Esophagus squamous epithelium (tissue), 5 donors: ENCODE data around the gene KRTAP9-3. TPM values are rescaled to one million over a fixed set of nuclear protein-coding genes. Genes with fewer than 3 reads are reported as not detected.
"Not testable (repeated sequence)": the region's sequence is repeated elsewhere in the genome, so short reads cannot be mapped to it uniquely, and the experiment has no call there.

Experiments used
- DNase-seq: peaks from one replicate; lab custom pipeline; 2025; lab: John Stamatoyannopoulos, UW
- H3K27ac ChIP-seq, 4 donors: fragments of 200-600 bp; sonication (generic); one replicate each; pipeline ENCODE4 v1.5.1; 2016 to 2019; ENCODE audit warnings: mild to moderate bottlenecking in 1 of 4
- H3K27me3 ChIP-seq, 4 donors: fragments of 200-600 bp; sonication (generic); 1 replicate in 3 of 4; 2 replicates in 1 of 4; pipeline versions ENCODE4 v1.5.1 to v1.6.0; 2017 to 2021; ENCODE audit warnings: antibody characterized with exemption in 1 of 4
- H3K36me3 ChIP-seq, 3 donors: fragments of 200-600 bp; sonication (generic); one replicate each; pipeline ENCODE4 v1.5.1; 2016 to 2019
- H3K4me1 ChIP-seq, 3 donors: fragments of 200-600 bp; sonication (generic); one replicate each; pipeline ENCODE4 v1.5.1; 2017 to 2019
- H3K4me3 ChIP-seq, 4 donors: fragments of 200-600 bp; sonication (generic); 1 replicate in 3 of 4; 2 replicates in 1 of 4; pipeline ENCODE4 v1.5.1; 2016 to 2019; ENCODE audit warnings: mild to moderate bottlenecking in 2 of 4, moderate library complexity in 1 of 4
- H3K9me3 ChIP-seq, 3 donors: fragments of 200-600 bp; sonication (generic); one replicate each; pipeline ENCODE4 v1.5.1; 2016 to 2019
- POLR2A ChIP-seq, 4 donors: fragments of 450-650 bp; IDR thresholded peaks; one replicate each; pipeline ENCODE4 v1.6.1; 2017; ENCODE audit warnings: antibody characterized with exemption in 4 of 4, mild to moderate bottlenecking in 4 of 4, moderate library complexity in 3 of 4
- WGBS, 2 donors: methylation state at CpG; one replicate each; pipeline ENCODE4 v1.1.5; 2018; 5-methylcytosine and 5-hydroxymethylcytosine counted together
- intact Hi-C: fragments of 100-400 bp; cut with DNase I; formaldehyde crosslinking; loops from one replicate; pipeline ENCODE4 v1.15.0; 2022
- total RNA-seq, 4 donors: library from RNA; depleted of rRNA; stranded (reverse); fragments of >200 nt; gene quantifications; one replicate each; pipeline ENCODE4 v1.1.0, GENCODE V29; 2016
- TF ChIP-seq, protein P1 (sequence below), 6 experiments: fragments of 450-650 bp in 4 of 6; fragments of 200-600 bp in 2 of 6; sonication (generic) in 2 of 6; IDR thresholded peaks; one replicate each; pipeline ENCODE4 v1.5.1; 2016 to 2019; ENCODE audit warnings: antibody characterized with exemption in 6 of 6, mild to moderate bottlenecking in 4 of 6, moderate library complexity in 4 of 6
- donor health status: DM: yes; HTN: yes; CAD: no.

KRTAP9-3 gene
- total RNA-seq, 4 donors from 2014 or later: not detected

DNA sequence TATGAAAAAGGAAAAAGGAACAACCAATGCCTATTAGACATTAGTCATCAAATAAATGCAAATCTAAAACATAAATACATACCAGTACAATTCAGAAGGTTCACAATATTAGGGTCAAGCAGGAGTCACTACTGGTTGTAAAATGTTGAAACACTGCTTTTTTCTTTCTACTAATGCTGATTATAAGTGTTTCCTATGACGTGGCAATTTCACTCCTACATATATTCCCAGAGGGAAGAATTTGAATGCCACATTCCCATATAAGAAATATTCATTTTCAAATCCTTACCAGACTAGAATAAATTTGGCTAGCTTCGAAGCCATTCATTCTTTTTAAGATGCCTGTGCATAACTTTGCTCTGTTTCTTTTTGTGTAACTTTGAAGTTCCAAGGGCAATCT, 8.4 kb upstream of the KRTAP9-3 start:
- TF ChIP-seq, protein P1, sequence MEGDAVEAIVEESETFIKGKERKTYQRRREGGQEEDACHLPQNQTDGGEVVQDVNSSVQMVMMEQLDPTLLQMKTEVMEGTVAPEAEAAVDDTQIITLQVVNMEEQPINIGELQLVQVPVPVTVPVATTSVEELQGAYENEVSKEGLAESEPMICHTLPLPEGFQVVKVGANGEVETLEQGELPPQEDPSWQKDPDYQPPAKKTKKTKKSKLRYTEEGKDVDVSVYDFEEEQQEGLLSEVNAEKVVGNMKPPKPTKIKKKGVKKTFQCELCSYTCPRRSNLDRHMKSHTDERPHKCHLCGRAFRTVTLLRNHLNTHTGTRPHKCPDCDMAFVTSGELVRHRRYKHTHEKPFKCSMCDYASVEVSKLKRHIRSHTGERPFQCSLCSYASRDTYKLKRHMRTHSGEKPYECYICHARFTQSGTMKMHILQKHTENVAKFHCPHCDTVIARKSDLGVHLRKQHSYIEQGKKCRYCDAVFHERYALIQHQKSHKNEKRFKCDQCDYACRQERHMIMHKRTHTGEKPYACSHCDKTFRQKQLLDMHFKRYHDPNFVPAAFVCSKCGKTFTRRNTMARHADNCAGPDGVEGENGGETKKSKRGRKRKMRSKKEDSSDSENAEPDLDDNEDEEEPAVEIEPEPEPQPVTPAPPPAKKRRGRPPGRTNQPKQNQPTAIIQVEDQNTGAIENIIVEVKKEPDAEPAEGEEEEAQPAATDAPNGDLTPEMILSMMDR (IDR thresholded peaks at IDR 0.05): no peak
- no peak for TF ChIP-seq POLR2A (IDR thresholded peaks at IDR 0.05)
- no peaks in the 10 kb centered on the region for H3K36me3 ChIP-seq
- no peak overlapping the region for H3K27ac ChIP-seq
- intact Hi-C loops: no loop called here
- peaks cover 0 to 7% (median 0%) of the 10 kb centered on the region in 4 donors for H3K27me3 ChIP-seq
- no peak overlapping the region for H3K4me3 ChIP-seq
- H3K9me3 ChIP-seq: no peaks in the 10 kb centered on the region
- no peak for DNase-seq
- no peaks in the 10 kb centered on the region for H3K4me1 ChIP-seq
- WGBS, 2 donors: 72% methylated on average over 2 of the region's 2 CpGs

DNA sequence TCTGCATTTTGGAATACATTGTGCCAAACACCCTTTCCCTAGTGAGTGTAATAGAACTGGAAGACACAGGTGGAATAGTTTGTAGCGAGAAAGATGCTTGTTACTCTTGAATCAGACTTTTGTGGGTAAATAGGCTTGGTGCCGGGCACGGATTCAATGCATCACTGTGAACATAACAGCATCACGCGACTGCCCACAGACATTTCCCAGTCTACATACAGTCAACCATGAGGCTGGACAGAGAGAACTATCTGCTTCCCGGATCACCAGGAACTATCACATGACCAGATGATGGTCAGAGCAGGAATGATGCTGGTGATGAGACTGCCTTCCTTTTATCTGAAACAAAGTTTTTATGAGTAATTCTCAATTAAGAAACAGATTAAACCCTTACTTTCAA, 6.2 kb upstream of the KRTAP9-3 start:
- no peak for DNase-seq
- H3K36me3 ChIP-seq: no peaks in the 10 kb centered on the region
- WGBS, 2 donors: 95 to 98% methylated on average over 6 of the region's 6 CpGs
- intact Hi-C loops: no loop called here
- no peak for TF ChIP-seq POLR2A (IDR thresholded peaks at IDR 0.05)
- TF ChIP-seq, protein P1 (IDR thresholded peaks at IDR 0.05): no peak
- no peak overlapping the region for H3K4me3 ChIP-seq
- H3K9me3 ChIP-seq: no peaks in the 10 kb centered on the region
- H3K27me3 ChIP-seq: peaks cover 0 to 17% (median 0%) of the 10 kb centered on the region in 4 donors
- no peak overlapping the region for H3K27ac ChIP-seq
- no peaks in the 10 kb centered on the region for H3K4me1 ChIP-seq

DNA sequence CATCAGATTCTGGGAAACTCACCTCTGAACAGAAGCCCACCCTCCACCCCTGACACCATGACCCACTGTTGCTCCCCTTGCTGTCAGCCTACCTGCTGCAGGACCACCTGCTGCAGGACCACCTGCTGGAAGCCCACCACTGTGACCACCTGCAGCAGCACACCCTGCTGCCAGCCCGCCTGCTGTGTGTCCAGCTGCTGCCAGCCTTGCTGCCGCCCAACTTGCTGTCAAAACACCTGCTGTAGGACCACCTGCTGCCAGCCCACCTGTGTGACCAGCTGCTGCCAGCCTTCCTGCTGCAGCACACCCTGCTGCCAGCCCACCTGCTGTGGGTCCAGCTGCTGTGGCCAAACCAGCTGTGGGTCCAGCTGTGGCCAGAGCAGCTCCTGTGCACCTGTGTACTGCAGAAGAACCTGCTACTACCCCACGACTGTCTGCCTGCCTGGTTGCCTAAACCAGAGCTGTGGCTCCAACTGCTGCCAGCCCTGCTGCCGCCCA, 5.6 kb upstream of the KRTAP9-3 start, which contains the start of gene KRTAP9-2:
Gene KRTAP9-2, plus strand, starts transcription at position 51 of the 498 bp plus-strand sequence. Its CDS starts 7 bp downstream, at position 58.
- H3K27me3 ChIP-seq: peaks cover 0 to 17% (median 0%) of the 10 kb centered on the region in 4 donors
- H3K4me1 ChIP-seq, H3K4me3 ChIP-seq, intact Hi-C loops, H3K27ac ChIP-seq, H3K36me3 ChIP-seq, H3K9me3 ChIP-seq, DNase-seq: not testable (repeated sequence)
- no CpG with 5 or more reads among the region's 4 CpGs for WGBS, 2 donors

DNA sequence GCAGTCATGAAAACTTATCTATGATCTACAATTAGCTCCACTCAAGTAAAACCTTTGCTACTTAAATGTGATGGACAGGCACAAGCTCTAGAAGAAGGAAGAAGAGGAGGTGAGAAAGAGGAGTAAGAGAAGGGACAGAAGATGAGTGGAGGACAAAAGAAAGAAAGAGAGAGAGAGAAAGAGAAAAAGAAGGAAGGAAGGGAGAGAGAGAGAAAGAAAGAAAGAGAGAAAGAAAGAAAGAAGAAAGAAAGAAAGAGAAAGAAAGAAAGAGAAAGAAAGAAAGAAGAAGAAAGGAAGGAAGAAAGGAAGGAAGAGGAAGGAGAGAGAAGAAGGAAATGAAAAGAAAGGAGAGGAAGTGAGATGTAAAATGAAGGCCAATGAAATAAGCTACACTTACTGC, 2.2 kb upstream of the KRTAP9-3 start:
- Histone ChIP-seq H3K27me3 (peaks cover 0 to 35% (median 0%) of the 10 kb centered on the region in 4 donors), H3K4me3 (no peak overlapping the region), H3K4me1 (no peaks in the 10 kb centered on the region), H3K36me3 (no peaks in the 10 kb centered on the region), H3K9me3 (no peaks in the 10 kb centered on the region), H3K27ac (no peak overlapping the region)
- no peak for TF ChIP-seq POLR2A (IDR thresholded peaks at IDR 0.05)
- TF ChIP-seq, protein P1 (IDR thresholded peaks at IDR 0.05): no peak
- no peak for DNase-seq
- intact Hi-C loops: no loop called here

GRCh38 chr17:41231731-41232130, 518 bp upstream of the KRTAP9-3 start:
- intact Hi-C loops: no loop called here
- H3K27me3 ChIP-seq: peaks cover 0 to 27% (median 0%) of the 10 kb centered on the region in 4 donors
- H3K27ac ChIP-seq: no peak overlapping the region
- DNase-seq: no peak
- H3K4me1 ChIP-seq: no peaks in the 10 kb centered on the region
- no peak overlapping the region for H3K4me3 ChIP-seq
- 84 to 92% methylated on average over 6 of the region's 6 CpGs for WGBS, 2 donors
- H3K9me3 ChIP-seq: no peaks in the 10 kb centered on the region
- no peaks in the 10 kb centered on the region for H3K36me3 ChIP-seq
- TF ChIP-seq, protein P1 (IDR thresholded peaks at IDR 0.05): no peak
- TF ChIP-seq POLR2A (IDR thresholded peaks at IDR 0.05): no peak

GRCh38 chr17:41237116-41237515, 4.9 kb downstream of the KRTAP9-3 start:
- H3K27me3 ChIP-seq: peaks cover 0 to 29% (median 0%) of the 10 kb centered on the region in 4 donors
- intact Hi-C loops, H3K27ac ChIP-seq, H3K4me1 ChIP-seq, DNase-seq, H3K4me3 ChIP-seq, H3K9me3 ChIP-seq, H3K36me3 ChIP-seq: not testable (repeated sequence)
- WGBS, 2 donors: 68 to 88% methylated on average over 3 to 4 of the region's 4 CpGs

DNA sequence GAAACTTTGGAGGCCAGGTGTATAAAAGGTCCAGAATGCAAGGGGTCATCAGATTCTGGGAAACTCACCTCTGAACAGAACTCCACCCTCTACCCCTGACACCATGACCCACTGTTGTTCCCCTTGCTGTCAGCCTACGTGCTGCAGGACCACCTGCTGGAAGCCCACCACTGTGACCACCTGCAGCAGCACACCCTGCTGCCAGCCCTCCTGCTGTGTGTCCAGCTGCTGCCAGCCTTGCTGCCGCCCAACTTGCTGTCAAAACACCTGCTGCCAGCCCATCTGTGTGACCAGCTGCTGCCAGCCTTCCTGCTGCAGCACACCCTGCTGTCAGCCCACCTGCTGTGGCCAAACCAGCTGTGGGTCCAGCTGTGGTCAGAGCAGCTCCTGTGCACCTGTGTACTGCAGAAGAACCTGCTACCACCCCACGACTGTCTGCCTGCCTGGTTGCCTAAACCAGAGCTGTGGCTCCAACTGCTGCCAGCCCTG, 5.7 kb downstream of the KRTAP9-3 start, which contains the start of gene KRTAP9-8:
Gene KRTAP9-8, plus strand, starts transcription at position 51 of the 489 bp plus-strand sequence. Its CDS starts 53 bp downstream, at position 104.
- H3K27ac ChIP-seq, DNase-seq, H3K36me3 ChIP-seq, H3K4me3 ChIP-seq, H3K9me3 ChIP-seq, H3K4me1 ChIP-seq, intact Hi-C loops: not testable (repeated sequence)
- H3K27me3 ChIP-seq: peaks cover 0 to 21% (median 0%) of the 10 kb centered on the region in 4 donors
- WGBS, 2 donors: 33 to 51% methylated on average over 1 to 3 of the region's 3 CpGs

GRCh38 chr17:41246995-41247787, 14.9 kb downstream of the KRTAP9-3 start:
- H3K4me1 ChIP-seq, intact Hi-C loops, H3K4me3 ChIP-seq, H3K36me3 ChIP-seq, H3K27ac ChIP-seq, H3K9me3 ChIP-seq, DNase-seq: not testable (repeated sequence)
- WGBS, 2 donors: 45 to 72% methylated on average over 2 of the region's 2 CpGs
- peaks cover 0 to 15% (median 0%) of the 10 kb centered on the region in 4 donors for H3K27me3 ChIP-seq
